MM.1S (cell line): ENCODE measurements around the gene TFPI.

ENCODE experiments used
- EZH2 ChIP-seq: fragments of 300-600 bp; sonication (generic); optimal IDR thresholded peaks from 2 replicates; pipeline ENCODE3; 2017; ENCODE audit warnings: low read depth, mild to moderate bottlenecking, antibody characterized with exemption, low read length, mixed read lengths
- TF ChIP-seq, protein P1 (sequence below): fragments of 300-600 bp; sonication (generic); IDR thresholded peaks from 2 replicates; pipeline ENCODE4 v1.5.1; 2016; ENCODE audit warnings: antibody characterized with exemption, low read length, mixed read lengths

DNA sequence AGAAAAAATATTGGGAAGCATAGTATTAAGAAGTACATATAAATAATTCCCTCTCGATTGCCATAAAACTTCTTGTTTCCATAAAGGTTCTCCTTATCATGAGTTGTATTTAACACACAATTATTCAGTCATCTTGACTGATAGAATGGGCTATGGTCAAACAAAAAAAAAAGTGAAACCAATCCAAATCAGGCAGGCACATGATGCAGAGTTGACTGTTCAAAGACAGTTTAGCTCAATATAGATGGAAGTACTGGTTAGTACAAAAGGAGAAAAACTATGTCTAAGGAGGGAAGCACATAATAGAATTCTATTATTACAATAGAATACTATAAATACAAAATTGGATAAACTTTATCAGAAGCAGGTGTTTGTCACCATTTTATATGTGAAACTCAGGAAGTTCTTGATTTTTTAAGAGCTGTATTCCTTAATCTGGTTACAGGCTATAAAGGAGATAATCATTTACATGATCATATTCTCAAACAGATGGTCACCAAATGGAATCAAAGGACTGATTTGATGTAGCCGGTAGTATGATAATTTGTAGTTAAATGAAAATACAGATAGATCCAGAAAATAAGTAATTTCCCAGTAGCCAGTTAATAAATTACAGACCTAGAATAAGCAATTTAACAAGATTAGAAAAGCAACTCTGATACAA is 88.0 kb downstream of the TFPI start:
- TF ChIP-seq, protein P1, sequence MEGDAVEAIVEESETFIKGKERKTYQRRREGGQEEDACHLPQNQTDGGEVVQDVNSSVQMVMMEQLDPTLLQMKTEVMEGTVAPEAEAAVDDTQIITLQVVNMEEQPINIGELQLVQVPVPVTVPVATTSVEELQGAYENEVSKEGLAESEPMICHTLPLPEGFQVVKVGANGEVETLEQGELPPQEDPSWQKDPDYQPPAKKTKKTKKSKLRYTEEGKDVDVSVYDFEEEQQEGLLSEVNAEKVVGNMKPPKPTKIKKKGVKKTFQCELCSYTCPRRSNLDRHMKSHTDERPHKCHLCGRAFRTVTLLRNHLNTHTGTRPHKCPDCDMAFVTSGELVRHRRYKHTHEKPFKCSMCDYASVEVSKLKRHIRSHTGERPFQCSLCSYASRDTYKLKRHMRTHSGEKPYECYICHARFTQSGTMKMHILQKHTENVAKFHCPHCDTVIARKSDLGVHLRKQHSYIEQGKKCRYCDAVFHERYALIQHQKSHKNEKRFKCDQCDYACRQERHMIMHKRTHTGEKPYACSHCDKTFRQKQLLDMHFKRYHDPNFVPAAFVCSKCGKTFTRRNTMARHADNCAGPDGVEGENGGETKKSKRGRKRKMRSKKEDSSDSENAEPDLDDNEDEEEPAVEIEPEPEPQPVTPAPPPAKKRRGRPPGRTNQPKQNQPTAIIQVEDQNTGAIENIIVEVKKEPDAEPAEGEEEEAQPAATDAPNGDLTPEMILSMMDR: no peak
- TF ChIP-seq EZH2: no peak
